Amniotic epithelial cell (primary cell): ENCODE results near the gene ACBD3.

Experiments
- DNase-seq: peaks from one replicate; pipeline ENCODE4 v3.0.0-alpha.2; 2010; ENCODE audit warnings: low read depth

The ACBD3 gene

DNA sequence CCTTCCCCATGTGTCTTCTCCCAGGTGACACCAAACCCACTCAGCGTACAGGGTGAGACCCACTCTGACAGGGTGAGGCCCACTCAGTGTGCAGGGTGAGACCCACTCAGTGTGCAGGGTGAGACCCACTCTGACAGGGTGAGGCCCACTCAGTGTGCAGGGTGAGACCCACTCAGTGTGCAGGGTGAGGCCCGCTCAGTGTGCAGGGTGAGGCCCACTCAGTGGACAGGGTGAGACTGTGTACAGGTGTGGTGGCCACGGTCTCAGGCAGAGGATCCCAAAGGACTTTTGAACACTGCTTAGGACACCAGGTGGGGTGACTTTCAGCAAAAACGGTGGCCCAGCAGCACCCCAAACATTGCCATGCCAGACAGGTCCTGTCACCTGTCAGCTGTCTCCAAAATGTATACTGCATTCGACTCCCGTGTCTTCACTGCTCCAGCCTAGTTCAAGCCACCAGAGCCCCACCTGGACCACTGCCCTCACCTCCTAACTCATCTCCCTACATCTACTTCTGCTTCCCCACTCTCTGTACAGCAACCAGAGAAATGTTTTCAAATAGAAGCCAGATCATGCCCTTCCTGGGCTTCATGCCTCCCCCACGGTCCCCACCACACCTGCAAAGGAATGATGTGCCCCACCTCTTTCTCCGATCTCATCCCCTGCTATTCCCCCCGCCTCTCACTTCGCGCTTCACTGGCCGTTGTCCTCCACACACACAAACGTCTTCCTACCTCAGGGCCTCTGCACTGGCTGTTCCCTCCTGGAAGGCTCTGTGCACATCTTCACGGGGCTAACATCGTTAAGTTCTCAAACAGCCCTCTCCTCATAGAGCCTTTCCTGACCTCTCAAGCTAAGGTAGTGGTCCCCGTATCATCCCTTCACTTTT lies 52.1 kb downstream of the ACBD3 start:
- no peak for DNase-seq

- no peak for DNase-seq
Measured at GRCh38 chr1:226133504-226134123, 52.9 kb downstream of the ACBD3 start.

- no peak for DNase-seq
Measured at GRCh38 chr1:226132728-226133503, 53.6 kb downstream of the ACBD3 start.

- DNase-seq, result no peak
Measured at GRCh38 chr1:226131639-226132038, 54.9 kb downstream of the ACBD3 start.

GRCh38 chr1:226129230-226129629 lies 57.3 kb downstream of the ACBD3 start:
- DNase-seq, result no peak

DNA sequence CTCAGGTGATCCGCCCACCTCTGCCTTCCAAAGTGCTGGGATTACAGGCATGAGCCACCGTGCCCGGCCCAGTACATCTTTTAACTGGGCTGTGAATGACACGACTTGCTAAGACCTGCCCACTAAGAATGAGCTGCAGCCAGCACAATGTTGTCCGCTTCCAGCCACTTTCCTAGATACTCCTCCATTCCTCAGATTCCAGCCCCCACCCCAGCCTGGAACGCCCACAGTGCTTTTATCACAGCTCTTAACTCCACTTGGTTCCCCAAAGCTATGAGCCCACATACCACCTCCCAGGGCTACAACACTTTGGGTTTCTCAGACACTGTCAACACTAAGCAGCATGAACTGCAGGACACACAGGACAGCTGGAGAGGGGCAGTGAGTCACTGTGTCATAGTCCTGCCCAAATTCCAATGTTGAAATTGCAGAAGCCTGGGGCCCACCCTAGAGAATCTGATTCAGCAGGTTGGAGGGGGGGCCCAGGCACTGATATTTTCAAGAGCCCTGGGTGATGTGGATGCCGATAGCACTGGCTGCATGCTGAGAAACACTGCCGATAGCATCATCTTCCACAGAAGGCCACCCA lies 58.0 kb downstream of the ACBD3 start:
- peak; percentile 27 for DNase-seq

- peak; percentile 40 for DNase-seq
Measured at GRCh38 chr1:226126824-226127569, 59.5 kb downstream of the ACBD3 start.

DNA sequence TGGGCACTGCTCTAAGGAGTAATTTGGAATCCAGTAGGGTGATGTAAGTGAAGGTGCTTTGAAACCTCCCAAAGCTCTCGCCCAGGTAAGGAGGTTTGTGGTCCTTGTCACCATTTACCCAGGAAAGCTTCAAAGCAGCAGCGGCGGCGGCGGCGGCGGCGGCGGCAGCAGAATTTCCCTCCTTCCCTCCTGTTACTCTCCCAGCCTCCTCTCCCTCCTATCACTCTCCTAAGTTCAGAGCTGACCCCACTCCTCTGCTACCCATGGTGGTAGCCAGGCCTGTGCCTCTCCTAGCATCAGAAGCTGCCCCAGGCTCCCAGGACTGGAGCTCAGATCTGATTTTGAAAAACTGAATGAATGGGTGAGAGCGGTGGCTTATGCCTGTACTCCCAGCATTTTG lies 60.7 kb downstream of the ACBD3 start:
- DNase-seq, result no peak

DNA sequence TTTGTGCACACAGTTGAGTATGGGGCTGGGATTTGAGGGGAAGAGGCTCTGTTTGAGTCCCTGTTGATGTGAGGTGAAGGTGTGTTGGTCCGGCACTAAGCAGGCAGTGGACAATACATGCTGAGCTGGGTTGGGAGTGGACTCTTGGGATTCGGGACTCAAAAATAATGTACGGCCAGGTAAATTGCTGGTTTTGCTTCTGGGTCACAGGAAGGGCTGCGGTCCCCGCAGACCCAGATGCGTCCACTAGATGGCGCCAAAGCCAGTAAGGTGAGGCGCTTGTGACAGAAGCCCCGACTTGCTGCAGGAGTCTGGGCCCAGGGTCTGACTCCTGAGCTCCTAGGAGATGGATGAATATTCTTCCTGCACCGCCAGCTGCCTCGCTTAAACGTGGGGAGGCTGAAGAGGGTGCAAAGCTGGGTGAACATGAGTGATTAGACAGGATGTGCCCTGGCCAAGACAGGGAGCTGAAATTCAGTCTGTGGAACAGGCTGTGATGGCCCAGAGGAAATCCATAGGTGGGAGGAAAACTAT lies 61.4 kb downstream of the ACBD3 start:
- DNase-seq, result peak; percentile 64

GRCh38 chr1:226123591-226124471 lies 62.7 kb downstream of the ACBD3 start:
- DNase-seq, result no peak

DNA sequence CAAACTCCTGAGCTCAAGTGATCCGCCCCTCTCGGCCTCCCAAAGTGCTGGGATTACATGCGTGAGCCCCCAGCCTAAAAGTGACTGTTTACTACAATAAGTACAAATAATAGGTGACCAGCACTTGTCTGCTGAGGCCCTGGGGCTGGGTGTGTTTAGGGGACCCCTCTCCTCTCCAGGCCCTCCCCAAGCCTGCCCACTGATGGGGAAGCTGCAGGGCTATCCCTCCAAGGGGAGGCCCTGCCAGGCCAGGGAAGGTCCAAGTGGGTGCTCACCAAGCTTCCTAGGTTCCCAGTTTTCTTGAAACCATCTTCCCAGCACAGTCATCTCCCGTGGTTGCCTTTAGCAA lies 63.4 kb downstream of the ACBD3 start:
- no peak for DNase-seq

- DNase-seq, result no peak
Measured at GRCh38 chr1:226121587-226122400, 64.7 kb downstream of the ACBD3 start.

DNA sequence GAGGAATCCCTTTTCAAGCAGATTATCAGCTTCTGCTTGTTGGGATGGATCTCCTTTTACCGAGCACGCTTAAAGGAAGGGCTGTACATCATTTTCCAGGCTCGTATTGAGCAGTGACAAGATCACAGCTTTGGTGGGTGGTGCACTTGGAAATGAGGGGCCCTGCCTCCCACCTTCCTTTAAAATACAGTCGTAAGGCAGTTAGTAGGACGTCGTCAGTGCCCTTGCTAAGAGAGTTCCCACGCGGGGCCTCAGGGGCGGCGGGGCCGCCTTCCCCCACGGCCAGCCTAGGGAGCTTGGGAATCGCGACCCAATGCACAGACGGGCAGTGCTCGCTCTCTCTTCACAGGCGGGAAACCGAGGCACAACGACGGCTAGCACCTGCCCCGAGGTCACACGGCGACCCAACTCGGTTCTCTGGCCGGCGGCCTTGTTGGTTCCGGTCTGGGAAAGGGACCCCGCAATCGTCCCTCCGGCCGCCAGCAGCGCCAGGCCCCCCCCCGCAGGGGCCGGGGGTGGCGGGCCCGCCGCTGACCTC lies 65.4 kb downstream of the ACBD3 start:
- DNase-seq, result no peak

- no peak for DNase-seq
Measured at GRCh38 chr1:226120398-226120797, 66.1 kb downstream of the ACBD3 start.

GRCh38 chr1:226119169-226119568 lies 67.4 kb downstream of the ACBD3 start:
- no peak for DNase-seq

- DNase-seq, result no peak
Measured at GRCh38 chr1:226118357-226118756, 68.2 kb downstream of the ACBD3 start.

DNA sequence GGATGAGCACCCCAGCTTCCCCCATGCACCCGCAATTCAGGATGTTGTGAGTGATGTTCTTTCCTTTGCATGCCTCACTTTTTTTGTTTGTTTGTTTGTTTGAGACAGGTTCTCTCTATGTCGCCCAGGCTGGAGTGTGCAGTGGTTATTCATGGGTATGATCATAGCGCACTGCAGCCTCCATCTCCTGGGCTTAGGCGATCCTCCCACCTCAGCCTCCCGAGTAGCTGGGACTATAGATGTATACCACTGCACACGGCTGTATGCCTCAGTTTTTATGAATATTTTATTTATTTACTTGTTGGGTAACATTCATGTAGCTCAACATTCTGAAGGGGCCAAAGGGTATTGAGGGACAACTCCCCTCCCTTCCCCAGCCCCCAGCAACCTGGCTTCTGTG lies 69.2 kb downstream of the ACBD3 start:
- no peak for DNase-seq

GRCh38 chr1:226116673-226117072 lies 69.9 kb downstream of the ACBD3 start:
- no peak for DNase-seq

- DNase-seq, result no peak
Measured at GRCh38 chr1:226112626-226113025, 73.9 kb downstream of the ACBD3 start.
